AG09319 (cell line): ENCODE results near the gene ANXA4.

Experiments used
- DNase-seq: peaks from one replicate; pipeline ENCODE4 v3.0.0-alpha.2; 2010; ENCODE audit warnings: low read depth; ENCODE audit errors: extremely low read depth
- CTCF ChIP-seq: IDR thresholded peaks from 2 replicates; pipeline ENCODE4 v1.5.1; 2011; ENCODE audit warnings: low read depth, mild to moderate bottlenecking, inconsistent platforms, low read length, moderate library complexity

Gene ANXA4

GRCh38 chr2:69790601-69790959 is 48.6 kb downstream of the ANXA4 start:
- no peak for DNase-seq
- no peak for TF ChIP-seq CTCF

GRCh38 chr2:69791045-69791444 is 49.1 kb downstream of the ANXA4 start:
- no peak for DNase-seq
- TF ChIP-seq CTCF = no peak

- DNase-seq = no peak
- no peak for TF ChIP-seq CTCF
Observed at GRCh38 chr2:69796174-69796573, 54.2 kb downstream of the ANXA4 start.

- no peak for TF ChIP-seq CTCF
- DNase-seq = no peak
Observed at GRCh38 chr2:69797235-69797634, 55.3 kb downstream of the ANXA4 start.

GRCh38 chr2:69797836-69798289 is 55.9 kb downstream of the ANXA4 start:
- no peak for TF ChIP-seq CTCF
- DNase-seq = no peak

- DNase-seq = no peak
Observed at GRCh38 chr2:69798290-69798908, 56.5 kb downstream of the ANXA4 start.

More at GRCh38 chr2:69798290-69798908, 56.5 kb downstream of the ANXA4 start:
- no peak for TF ChIP-seq CTCF
